GM13977 (cell line): ENCODE data around the gene P3H1.

Experiments
- DNase-seq: peaks from one replicate; pipeline ENCODE4 v3.0.0; 2012; ENCODE audit warnings: low spot score
- in situ Hi-C: fragments of 300-500 bp; cut with MboI; formaldehyde crosslinking; loops from one replicate; pipeline ENCODE4 v1.12.0; 2022; ENCODE audit warnings: low sequenced_read_pairs, low pct_unique_long_range_greater_than_20kb, mixed read lengths, inconsistent platforms; ENCODE audit not compliant: unreplicated experiment
- TF ChIP-seq, protein P1 (sequence below): IDR thresholded peaks from 2 replicates; pipeline ENCODE4 v1.5.1; 2012; ENCODE audit warnings: mild to moderate bottlenecking, control low read depth; ENCODE audit not compliant: insufficient read depth; ENCODE audit errors: extremely low read depth, missing control alignments

The P3H1 gene

GRCh38 chr1:42703888-42704464, 62.9 kb downstream of the P3H1 start:
- TF ChIP-seq, protein P1, sequence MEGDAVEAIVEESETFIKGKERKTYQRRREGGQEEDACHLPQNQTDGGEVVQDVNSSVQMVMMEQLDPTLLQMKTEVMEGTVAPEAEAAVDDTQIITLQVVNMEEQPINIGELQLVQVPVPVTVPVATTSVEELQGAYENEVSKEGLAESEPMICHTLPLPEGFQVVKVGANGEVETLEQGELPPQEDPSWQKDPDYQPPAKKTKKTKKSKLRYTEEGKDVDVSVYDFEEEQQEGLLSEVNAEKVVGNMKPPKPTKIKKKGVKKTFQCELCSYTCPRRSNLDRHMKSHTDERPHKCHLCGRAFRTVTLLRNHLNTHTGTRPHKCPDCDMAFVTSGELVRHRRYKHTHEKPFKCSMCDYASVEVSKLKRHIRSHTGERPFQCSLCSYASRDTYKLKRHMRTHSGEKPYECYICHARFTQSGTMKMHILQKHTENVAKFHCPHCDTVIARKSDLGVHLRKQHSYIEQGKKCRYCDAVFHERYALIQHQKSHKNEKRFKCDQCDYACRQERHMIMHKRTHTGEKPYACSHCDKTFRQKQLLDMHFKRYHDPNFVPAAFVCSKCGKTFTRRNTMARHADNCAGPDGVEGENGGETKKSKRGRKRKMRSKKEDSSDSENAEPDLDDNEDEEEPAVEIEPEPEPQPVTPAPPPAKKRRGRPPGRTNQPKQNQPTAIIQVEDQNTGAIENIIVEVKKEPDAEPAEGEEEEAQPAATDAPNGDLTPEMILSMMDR: no peak
- DNase-seq: no peak
- in situ Hi-C loops: no loop called here

DNA sequence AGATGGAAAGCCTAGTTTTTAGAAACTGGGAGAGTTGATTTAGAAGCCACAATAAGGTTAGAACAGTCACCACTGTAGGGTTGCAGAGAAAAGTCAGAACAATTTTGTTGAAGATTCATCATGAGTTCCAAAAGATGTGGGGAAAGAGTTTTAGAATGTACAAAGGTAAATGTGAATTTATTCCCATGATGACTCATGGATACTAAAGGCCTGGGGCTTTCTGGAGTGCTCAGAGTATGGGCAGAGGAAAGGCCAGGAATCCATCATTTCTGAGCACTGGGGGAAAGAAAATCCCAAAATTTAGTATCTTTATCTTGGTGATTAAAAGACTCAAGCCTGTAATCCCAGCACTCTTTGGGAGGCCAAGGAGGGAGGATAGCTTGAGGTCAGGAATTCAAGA, 66.8 kb downstream of the P3H1 start:
- TF ChIP-seq, protein P1: no peak
- no peak for DNase-seq
- in situ Hi-C loops: no loop called here

GRCh38 chr1:42698081-42698813, 68.6 kb downstream of the P3H1 start:
- in situ Hi-C loops: no loop called here

More at GRCh38 chr1:42698081-42698813, 68.6 kb downstream of the P3H1 start:
- no peak for DNase-seq
- TF ChIP-seq, protein P1: no peak
